Naive thymus-derived CD8-positive, alpha-beta T cell (primary cell): ENCODE results near the gene CT83. TPM values are rescaled to one million over a fixed set of nuclear protein-coding genes. Genes with fewer than 3 reads are reported as not detected.

Source experiments
- polyA plus RNA-seq, 3 donors: library from polyadenylated mRNA; unstranded; fragments of 300-500 nt; fragmentation: Illumina TruSeq; gene quantifications; one replicate each; pipeline ENCODE4 v1.2.3, GENCODE V29; 2021
- total RNA-seq, 8 experiments: library from RNA in 2 of 8; stranded (reverse) in 2 of 8; gene quantifications; one replicate each; pipeline ENCODE4 v1.2.3 and lab custom pipeline; 2021 to 2026

The CT83 gene
- total and polyA plus RNA-seq, 5 experiments from 2014 or later: not detected

Other genes starting within 250 kb of the CT83 start
- gene SLC6A14, start 26.4 kb downstream of the CT83 start, total RNA-seq: not detected
- gene SLC6A14, start 26.4 kb downstream of the CT83 start, polyA plus RNA-seq: not detected